SU-DHL-6 (cell line): ENCODE results near the gene SLFNL1.

Source experiments
- H2AFZ ChIP-seq: fragments of 200-600 bp; sonication (generic); 2 replicates; pipeline ENCODE4 v1.6.1; 2014; ENCODE audit warnings: low read depth, mild to moderate bottlenecking, moderate library complexity, mixed read lengths, antibody characterized with exemption, low read length; ENCODE audit not compliant: severe bottlenecking
- H3F3A ChIP-seq: fragments of 200-600 bp; shearing (Covaris generic); 2 replicates; pipeline ENCODE4 v1.6.0; 2016; ENCODE audit warnings: antibody characterized with exemption, mild to moderate bottlenecking; ENCODE audit not compliant: insufficient read depth
- H3K27ac ChIP-seq: fragments of 200-600 bp; sonication (generic); 2 replicates; pipeline ENCODE4 v1.5.1; 2016; ENCODE audit warnings: low read depth, mild to moderate bottlenecking, low read length, moderate library complexity, mixed read lengths
- H3K27me3 ChIP-seq: fragments of 200-600 bp; sonication (generic), shearing (Covaris generic); 2 replicates; pipeline ENCODE4 v1.6.0; 2014; ENCODE audit warnings: mild to moderate bottlenecking, low read length
- H3K36me3 ChIP-seq: fragments of 200-600 bp; sonication (generic); 2 replicates; pipeline ENCODE4 v1.6.1; 2014; ENCODE audit warnings: mild to moderate bottlenecking, low read length, mixed read lengths
- H3K4me2 ChIP-seq: fragments of 300-600, 200-600 bp; shearing (Covaris generic), sonication (generic); 2 replicates; pipeline ENCODE4 v1.6.0; 2014; ENCODE audit warnings: low read length, low read depth, mild to moderate bottlenecking; ENCODE audit not compliant: poor library complexity, severe bottlenecking
- H3K4me3 ChIP-seq: fragments of 200-600 bp; sonication (generic); 2 replicates; pipeline ENCODE4 v1.5.1; 2014; ENCODE audit warnings: antibody characterized with exemption, low read length, mild to moderate bottlenecking, mixed read lengths; ENCODE audit not compliant: insufficient read depth, poor library complexity, severe bottlenecking
- H3K79me2 ChIP-seq: fragments of 200-600 bp; sonication (generic); 2 replicates; pipeline ENCODE4 v1.6.1; 2014; ENCODE audit warnings: mild to moderate bottlenecking, low read length, moderate library complexity; ENCODE audit not compliant: insufficient read depth
- H3K9ac ChIP-seq: fragments of 200-600 bp; sonication (generic); 2 replicates; pipeline ENCODE4 v1.7.0; 2014; ENCODE audit warnings: mild to moderate bottlenecking, low read length
- H3K9me2 ChIP-seq: fragments of 200-600 bp; sonication (generic); replicated peaks from 2 replicates; pipeline ENCODE4 v1.6.1; 2014; ENCODE audit warnings: low read length; ENCODE audit not compliant: insufficient read depth
- H3K9me3 ChIP-seq: fragments of 200-600 bp; sonication (generic); 2 replicates; pipeline ENCODE4 v1.6.1; 2014; ENCODE audit warnings: low read length, mixed read lengths; ENCODE audit not compliant: insufficient read depth
- H4K20me1 ChIP-seq: fragments of 200-600 bp; sonication (generic); 2 replicates; pipeline ENCODE4 v1.6.1; 2014; ENCODE audit warnings: low read depth, mild to moderate bottlenecking, antibody characterized with exemption, low read length, moderate library complexity, mixed read lengths
- CTCF ChIP-seq: fragments of 200-600 bp; sonication (generic); IDR thresholded peaks from one replicate; pipeline ENCODE4 v1.5.1; 2017; ENCODE audit warnings: antibody characterized with exemption, mild to moderate bottlenecking, low read length, moderate library complexity; ENCODE audit not compliant: insufficient read depth, poor library complexity, severe bottlenecking
- EZH2phosphoT487 ChIP-seq: fragments of 200-600 bp; sonication (generic), shearing (Covaris generic); conservative IDR thresholded peaks from 2 replicates; pipeline ENCODE4 v1.6.1; 2018; ENCODE audit warnings: mild to moderate bottlenecking, antibody characterized with exemption, low read length, moderate library complexity, mixed read lengths

SLFNL1 gene

GRCh38 chr1:40985875-40986274, 35.6 kb downstream of the SLFNL1 start:
- Histone ChIP-seq H3K9me3 (no peaks in the 10 kb centered on the region), H3F3A (no peaks in the 10 kb centered on the region), H3K79me2 (peaks cover 58% of the 10 kb centered on the region), H3K27me3 (no peaks in the 10 kb centered on the region), H2AFZ (no peak overlapping the region), H3K4me2 (no peak overlapping the region), H3K9ac (no peak overlapping the region), H3K4me3 (no peak overlapping the region), H3K36me3 (peaks cover 56% of the 10 kb centered on the region), H3K9me2 (no peaks in the 10 kb centered on the region), H3K27ac (no peak overlapping the region), H4K20me1 (peaks cover 21% of the 10 kb centered on the region; the same call in 1 of the 2 replicates)
- TF ChIP-seq CTCF (no peak), EZH2phosphoT487 (no peak)

- Histone ChIP-seq H3K4me2 (no peak overlapping the region), H3F3A (no peaks in the 10 kb centered on the region), H3K4me3 (no peak overlapping the region), H2AFZ (no peak overlapping the region), H3K9me2 (no peaks in the 10 kb centered on the region), H3K27me3 (no peaks in the 10 kb centered on the region), H3K9ac (no peak overlapping the region), H4K20me1 (peaks cover 21% of the 10 kb centered on the region; the same call in 1 of the 2 replicates), H3K36me3 (peaks cover 50% of the 10 kb centered on the region), H3K27ac (no peak overlapping the region), H3K79me2 (peaks cover 66% of the 10 kb centered on the region), H3K9me3 (no peaks in the 10 kb centered on the region)
- TF ChIP-seq CTCF = no peak
Observed at GRCh38 chr1:40985161-40985560, 36.4 kb downstream of the SLFNL1 start.

GRCh38 chr1:40984531-40984930, 37.0 kb downstream of the SLFNL1 start:
- Histone ChIP-seq H3K4me2 (no peak overlapping the region), H4K20me1 (peaks cover 21% of the 10 kb centered on the region; the same call in 1 of the 2 replicates), H3K9me2 (no peaks in the 10 kb centered on the region), H3K27ac (no peak overlapping the region), H3F3A (no peaks in the 10 kb centered on the region), H3K79me2 (peaks cover 64% of the 10 kb centered on the region), H2AFZ (no peak overlapping the region), H3K9me3 (no peaks in the 10 kb centered on the region), H3K4me3 (no peak overlapping the region), H3K27me3 (no peaks in the 10 kb centered on the region), H3K36me3 (peaks cover 44% of the 10 kb centered on the region), H3K9ac (no peak overlapping the region)
- TF ChIP-seq EZH2phosphoT487 = no peak
- TF ChIP-seq CTCF = no peak

- H4K20me1 ChIP-seq = peaks cover 21% of the 10 kb centered on the region; the same call in 1 of the 2 replicates
- H3K27ac ChIP-seq = no peak overlapping the region
- H3K36me3 ChIP-seq = peaks cover 39% of the 10 kb centered on the region
Observed at GRCh38 chr1:40984066-40984465, 37.5 kb downstream of the SLFNL1 start.

More at GRCh38 chr1:40984066-40984465, 37.5 kb downstream of the SLFNL1 start:
- Histone ChIP-seq H3K79me2 (peaks cover 64% of the 10 kb centered on the region), H3F3A (no peaks in the 10 kb centered on the region), H3K9me2 (no peaks in the 10 kb centered on the region), H3K4me2 (no peak overlapping the region), H3K9ac (no peak overlapping the region), H2AFZ (no peak overlapping the region), H3K9me3 (no peaks in the 10 kb centered on the region), H3K27me3 (no peaks in the 10 kb centered on the region), H3K4me3 (no peak overlapping the region)
- TF ChIP-seq EZH2phosphoT487 = no peak
- no peak for TF ChIP-seq CTCF
